GM19351 (cell line): Measurements from ENCODE around the gene TAF1B.
"Not testable (repeated sequence)": the region's sequence is repeated elsewhere in the genome, so short reads cannot be mapped to it uniquely, and the experiment has no call there.

Experiments
- ATAC-seq: cut with Tn5 transposase; IDR thresholded peaks from one replicate; pipeline ENCODE4 v1.9.1; 2021; ENCODE audit warnings: mild to moderate bottlenecking, moderate library complexity; ENCODE audit not compliant: unreplicated experiment

The TAF1B gene

GRCh38 chr2:9879455-9880194 is 36.4 kb downstream of the TAF1B start:
- no peak for ATAC-seq

GRCh38 chr2:9883897-9884296 is 40.6 kb downstream of the TAF1B start:
- ATAC-seq: no peak

GRCh38 chr2:9884436-9884835 is 41.2 kb downstream of the TAF1B start:
- ATAC-seq: no peak

- no peak for ATAC-seq
Measured at GRCh38 chr2:9885036-9885684, 41.9 kb downstream of the TAF1B start.

- no peak for ATAC-seq
Measured at GRCh38 chr2:9887513-9887912, 44.2 kb downstream of the TAF1B start.

- ATAC-seq: no peak
Measured at GRCh38 chr2:9889812-9890261, 46.6 kb downstream of the TAF1B start.

- no peak for ATAC-seq
Measured at GRCh38 chr2:9892236-9892635, 49.0 kb downstream of the TAF1B start.

GRCh38 chr2:9895669-9896590 is 52.7 kb downstream of the TAF1B start:
- no peak for ATAC-seq

GRCh38 chr2:9897331-9897737 is 54.1 kb downstream of the TAF1B start:
- ATAC-seq: peak; percentile 81

GRCh38 chr2:9897846-9898245 is 54.6 kb downstream of the TAF1B start:
- no peak for ATAC-seq

GRCh38 chr2:9905413-9905812 is 62.1 kb downstream of the TAF1B start:
- ATAC-seq: no peak

GRCh38 chr2:9907402-9907801 is 64.1 kb downstream of the TAF1B start:
- ATAC-seq: no peak

GRCh38 chr2:9908639-9909038 is 65.4 kb downstream of the TAF1B start:
- ATAC-seq: no peak

- ATAC-seq: no peak
Measured at GRCh38 chr2:9909106-9909505, 65.8 kb downstream of the TAF1B start.

GRCh38 chr2:9910699-9911098 is 67.4 kb downstream of the TAF1B start:
- no peak for ATAC-seq

GRCh38 chr2:9912468-9912867 is 69.2 kb downstream of the TAF1B start:
- ATAC-seq: no peak

- peak; percentile 100 for ATAC-seq
Measured at GRCh38 chr2:9914384-9915065, 71.3 kb downstream of the TAF1B start.

- ATAC-seq: no peak
Measured at GRCh38 chr2:9918275-9918674, 75.0 kb downstream of the TAF1B start.

- ATAC-seq: no peak
Measured at GRCh38 chr2:9919512-9919911, 76.2 kb downstream of the TAF1B start.

- ATAC-seq: not testable (repeated sequence)
Measured at GRCh38 chr2:9927020-9927419, 83.7 kb downstream of the TAF1B start.

GRCh38 chr2:9937258-9937657 is 94.0 kb downstream of the TAF1B start:
- ATAC-seq: no peak
